Mesendoderm (in vitro differentiated cells): ENCODE measurements around the gene RNF26.

Experiments used
- DNase-seq: peaks from one replicate; pipeline ENCODE4 v3.0.0; 2013
- H2AK5ac ChIP-seq: 2 replicates; pipeline ENCODE4 v1.6.1; 2013; ENCODE audit warnings: low read length, inconsistent platforms
- H2BK120ac ChIP-seq: 2 replicates; pipeline ENCODE4 v1.6.1; 2013; ENCODE audit warnings: low read depth, mild to moderate bottlenecking, low read length, moderate library complexity, mixed read lengths
- H2BK15ac ChIP-seq: replicated peaks from 2 replicates; pipeline ENCODE4 v1.6.1; 2013; ENCODE audit warnings: low read depth, mild to moderate bottlenecking, moderate library complexity
- H2BK5ac ChIP-seq: 2 replicates; pipeline ENCODE4 v1.6.1; 2013; ENCODE audit warnings: low read length, inconsistent platforms
- H3K18ac ChIP-seq: 2 replicates; pipeline ENCODE4 v1.6.1; 2013; ENCODE audit warnings: mild to moderate bottlenecking, low read length, mixed read lengths
- H3K23ac ChIP-seq: one replicate; pipeline ENCODE4 v1.6.1; 2013; ENCODE audit warnings: low read length
- H3K27ac ChIP-seq: 2 replicates; pipeline ENCODE4 v1.5.1; 2013; ENCODE audit warnings: low read depth, mild to moderate bottlenecking, inconsistent platforms, low read length, moderate library complexity
- H3K27me3 ChIP-seq: 2 replicates; pipeline ENCODE4 v1.6.1; 2013; ENCODE audit warnings: low read length, control low read depth, mild to moderate bottlenecking, inconsistent platforms; ENCODE audit not compliant: insufficient read depth, poor library complexity
- H3K36me3 ChIP-seq: 2 replicates; pipeline ENCODE4 v1.6.1; 2013; ENCODE audit warnings: low read length, inconsistent platforms; ENCODE audit not compliant: control insufficient read depth, insufficient read depth
- H3K4ac ChIP-seq: one replicate; pipeline ENCODE4 v1.6.1; 2013; ENCODE audit warnings: low read depth, mild to moderate bottlenecking, low read length, moderate library complexity
- H3K4me1 ChIP-seq: 2 replicates; pipeline ENCODE4 v1.6.1; 2013; ENCODE audit warnings: low read depth, low read length, inconsistent platforms; ENCODE audit not compliant: control insufficient read depth
- H3K4me2 ChIP-seq: 2 replicates; pipeline ENCODE4 v1.6.1; 2013; ENCODE audit warnings: low read length
- H3K4me3 ChIP-seq: 2 replicates; pipeline ENCODE4 v1.5.1; 2013; ENCODE audit warnings: mild to moderate bottlenecking, low read length
- H3K56ac ChIP-seq: one replicate; pipeline ENCODE4 v1.6.1; 2013; ENCODE audit warnings: low read length
- H3K79me1 ChIP-seq: 2 replicates; pipeline ENCODE4 v1.6.1; 2013; ENCODE audit warnings: low read length, inconsistent platforms
- H3K79me2 ChIP-seq: 2 replicates; pipeline ENCODE4 v1.6.1; 2013; ENCODE audit warnings: mild to moderate bottlenecking, low read length; ENCODE audit not compliant: control insufficient read depth, insufficient read depth
- H3K9ac ChIP-seq: 2 replicates; pipeline ENCODE4 v1.6.1; 2013; ENCODE audit warnings: low read length, inconsistent platforms
- H4K5ac ChIP-seq: one replicate; pipeline ENCODE4 v1.6.1; 2013; ENCODE audit warnings: low read length
- H4K8ac ChIP-seq: one replicate; pipeline ENCODE4 v1.6.1; 2013; ENCODE audit warnings: low read depth, mild to moderate bottlenecking, control low read depth, low read length, moderate library complexity
- WGBS: extraction: QIAGEN DNeasy Blood & Tissue Kit; methylation state at CpG from one replicate; pipeline ENCODE4 v1.1.7; 2013; ENCODE audit warnings: low lambda C conversion rate, missing lambda C conversion rate; ENCODE audit not compliant: insufficient coverage; ENCODE audit errors: extremely low coverage; 5-methylcytosine and 5-hydroxymethylcytosine counted together

RNF26 gene

GRCh38 chr11:119356349-119357031, 22.2 kb downstream of the RNF26 start:
- Histone ChIP-seq H3K27me3 (no peaks in the 10 kb centered on the region), H4K5ac (no peak overlapping the region), H3K79me2 (no peaks in the 10 kb centered on the region), H2BK15ac (peak overlapping the region; percentile 48), H3K56ac (peak overlapping the region; percentile 94), H3K4me2 (peak overlapping the region; percentile 100), H4K8ac (no peak overlapping the region), H3K9ac (peak overlapping the region; percentile 93), H3K4me1 (peaks cover 2% of the 10 kb centered on the region), H3K36me3 (no peaks in the 10 kb centered on the region), H3K4ac (peak overlapping the region; percentile 56), H3K27ac (no peak overlapping the region), H2BK120ac (no peak overlapping the region), H3K23ac (peak overlapping the region; percentile 81), H3K79me1 (no peaks in the 10 kb centered on the region), H2BK5ac (peak overlapping the region; percentile 47), H3K4me3 (peak overlapping the region; percentile 46), H2AK5ac (no peak overlapping the region), H3K18ac (peak overlapping the region; percentile 89)
- no CpG with 5 or more reads among the region's 54 CpGs for WGBS
- DNase-seq, result peak; percentile 90

GRCh38 chr11:119357074-119357473, 22.7 kb downstream of the RNF26 start:
- peaks cover 8% of the 10 kb centered on the region for H3K4me1 ChIP-seq
- H2AK5ac ChIP-seq, result no peak overlapping the region
- no peaks in the 10 kb centered on the region for H3K27me3 ChIP-seq
- H3K4ac ChIP-seq, result no peak overlapping the region
- H3K79me2 ChIP-seq, result no peaks in the 10 kb centered on the region
- H3K9ac ChIP-seq, result no peak overlapping the region
- H3K36me3 ChIP-seq, result no peaks in the 10 kb centered on the region
- no peak overlapping the region for H2BK15ac ChIP-seq
- no peak for DNase-seq
- H4K5ac ChIP-seq, result no peak overlapping the region
- no peaks in the 10 kb centered on the region for H3K79me1 ChIP-seq
- no peak overlapping the region for H3K23ac ChIP-seq
- H3K56ac ChIP-seq, result no peak overlapping the region
- H2BK120ac ChIP-seq, result no peak overlapping the region
- no peak overlapping the region for H4K8ac ChIP-seq
- no peak overlapping the region for H2BK5ac ChIP-seq
- WGBS, result no CpG with 5 or more reads among the region's 13 CpGs
- H3K18ac ChIP-seq, result peak overlapping the region; percentile 2
- no peak overlapping the region for H3K27ac ChIP-seq
- no peak overlapping the region for H3K4me3 ChIP-seq
- no peak overlapping the region for H3K4me2 ChIP-seq

- no peaks in the 10 kb centered on the region for H3K79me2 ChIP-seq
- H3K79me1 ChIP-seq, result no peaks in the 10 kb centered on the region
- no peak overlapping the region for H3K18ac ChIP-seq
- no peak overlapping the region for H2AK5ac ChIP-seq
- no peak overlapping the region for H3K4me2 ChIP-seq
- peaks cover 5% of the 10 kb centered on the region for H3K27me3 ChIP-seq
- no peak for DNase-seq
- no peak overlapping the region for H2BK5ac ChIP-seq
- H3K4me3 ChIP-seq, result no peak overlapping the region
- no peak overlapping the region for H3K9ac ChIP-seq
- no peak overlapping the region for H3K27ac ChIP-seq
- H3K4ac ChIP-seq, result no peak overlapping the region
- H4K8ac ChIP-seq, result no peak overlapping the region
- no peak overlapping the region for H3K23ac ChIP-seq
- H3K56ac ChIP-seq, result no peak overlapping the region
- no peaks in the 10 kb centered on the region for H3K36me3 ChIP-seq
- no peak overlapping the region for H2BK15ac ChIP-seq
- no peak overlapping the region for H2BK120ac ChIP-seq
- H4K5ac ChIP-seq, result no peak overlapping the region
- no CpG with 5 or more reads among the region's 10 CpGs for WGBS
- peaks cover 8% of the 10 kb centered on the region for H3K4me1 ChIP-seq
Observed at GRCh38 chr11:119359365-119360214, 25.3 kb downstream of the RNF26 start.

GRCh38 chr11:119361056-119361787, 26.9 kb downstream of the RNF26 start:
- Histone ChIP-seq H2BK5ac (no peak overlapping the region), H3K23ac (no peak overlapping the region), H3K4me1 (peaks cover 8% of the 10 kb centered on the region), H3K4me2 (no peak overlapping the region), H3K79me2 (no peaks in the 10 kb centered on the region), H3K9ac (no peak overlapping the region), H3K36me3 (no peaks in the 10 kb centered on the region), H3K27ac (no peak overlapping the region), H3K4me3 (no peak overlapping the region), H4K8ac (no peak overlapping the region), H4K5ac (no peak overlapping the region), H3K18ac (no peak overlapping the region), H2AK5ac (no peak overlapping the region), H3K56ac (no peak overlapping the region), H3K79me1 (no peaks in the 10 kb centered on the region), H3K27me3 (peaks cover 7% of the 10 kb centered on the region), H2BK15ac (no peak overlapping the region), H3K4ac (no peak overlapping the region), H2BK120ac (no peak overlapping the region)
- no CpG with 5 or more reads among the region's 8 CpGs for WGBS
- DNase-seq, result peak; percentile 95

GRCh38 chr11:119361941-119362725, 27.8 kb downstream of the RNF26 start:
- H3K27ac ChIP-seq, result no peak overlapping the region
- no peak overlapping the region for H2BK15ac ChIP-seq
- no peaks in the 10 kb centered on the region for H3K79me1 ChIP-seq
- H2AK5ac ChIP-seq, result no peak overlapping the region
- H3K4me1 ChIP-seq, result peaks cover 8% of the 10 kb centered on the region
- no peak overlapping the region for H3K4me2 ChIP-seq
- no peak overlapping the region for H3K4me3 ChIP-seq
- H3K56ac ChIP-seq, result peak overlapping the region; percentile 18
- no peak overlapping the region for H4K8ac ChIP-seq
- no CpG with 5 or more reads among the region's 11 CpGs for WGBS
- no peaks in the 10 kb centered on the region for H3K79me2 ChIP-seq
- no peak overlapping the region for H2BK5ac ChIP-seq
- peak overlapping the region; percentile 19 for H3K23ac ChIP-seq
- peaks cover 7% of the 10 kb centered on the region for H3K27me3 ChIP-seq
- no peak overlapping the region for H3K4ac ChIP-seq
- no peaks in the 10 kb centered on the region for H3K36me3 ChIP-seq
- H3K18ac ChIP-seq, result no peak overlapping the region
- no peak overlapping the region for H4K5ac ChIP-seq
- H2BK120ac ChIP-seq, result no peak overlapping the region
- H3K9ac ChIP-seq, result no peak overlapping the region
- DNase-seq, result no peak
